Stimulated activated CD8-positive, alpha-beta memory T cell treated with anti-CD3 and anti-CD28 coated beads, Interleukin-4, amount 100 ng/mL, for 1 hour (primary cell): ENCODE data around the gene COL21A1.

Experiments used
- DNase-seq, 2 donors: peaks; one replicate each; pipeline ENCODE4 v3.0.0-alpha.2; 2020; ENCODE audit warnings: low read depth in 2 of 2, low spot score in 1 of 2

The COL21A1 gene

DNA sequence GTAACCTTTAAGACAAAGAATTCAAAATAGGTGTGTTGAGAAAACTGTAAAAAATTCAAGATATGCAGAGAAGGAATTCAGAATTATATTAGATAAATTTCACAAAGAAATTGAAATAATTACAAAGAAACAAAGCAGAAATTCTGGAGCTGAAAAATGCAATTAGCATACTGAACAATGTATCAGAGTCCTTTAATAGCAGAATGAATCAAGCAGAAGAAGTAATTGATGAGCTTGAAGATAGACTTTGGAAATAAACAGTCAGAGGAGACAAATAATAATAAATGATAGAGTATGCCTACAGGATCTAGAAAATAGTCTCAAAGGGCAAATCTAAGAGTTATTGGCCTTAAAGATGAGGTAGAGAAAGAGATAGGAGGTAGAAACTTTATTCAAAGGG, 131.7 kb downstream of the COL21A1 start:
- no peak for DNase-seq

DNA sequence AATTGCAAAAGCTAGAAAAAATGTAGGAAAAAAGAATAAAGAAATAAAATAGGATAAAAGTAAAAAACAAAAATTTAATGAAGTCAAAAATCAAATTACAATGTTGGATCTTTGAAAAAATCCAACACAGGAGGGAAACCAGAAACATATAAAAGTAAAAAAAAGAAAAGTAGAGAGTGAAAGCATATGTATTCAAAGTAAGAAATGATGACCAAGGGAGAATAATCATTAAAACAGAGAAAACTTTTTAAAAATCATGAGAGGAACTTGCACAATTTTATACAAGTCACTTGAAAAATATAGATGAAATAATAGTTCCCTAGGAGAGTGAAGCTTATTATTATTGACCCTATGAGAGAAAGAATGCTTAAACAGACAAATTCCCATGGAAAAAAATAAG, 138.2 kb downstream of the COL21A1 start:
- DNase-seq = no peak

DNA sequence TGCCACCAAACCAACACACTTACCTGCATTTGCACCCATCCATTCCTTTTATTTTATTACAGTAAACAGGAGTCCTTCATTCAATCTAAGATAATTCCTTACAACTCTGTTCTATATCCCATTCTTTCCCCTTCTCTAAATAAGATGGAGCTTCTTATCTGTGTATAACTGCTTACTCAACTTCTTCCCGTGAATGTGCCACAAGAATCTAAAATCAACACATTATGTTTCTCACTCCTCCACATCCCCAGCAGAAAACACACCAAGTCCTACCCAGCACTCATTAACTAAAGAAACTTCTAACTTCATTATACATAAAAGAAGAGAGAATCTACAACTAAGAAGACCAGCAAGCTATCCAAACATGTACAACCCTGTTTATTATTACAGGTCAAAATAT, 141.1 kb downstream of the COL21A1 start:
- no peak for DNase-seq

DNA sequence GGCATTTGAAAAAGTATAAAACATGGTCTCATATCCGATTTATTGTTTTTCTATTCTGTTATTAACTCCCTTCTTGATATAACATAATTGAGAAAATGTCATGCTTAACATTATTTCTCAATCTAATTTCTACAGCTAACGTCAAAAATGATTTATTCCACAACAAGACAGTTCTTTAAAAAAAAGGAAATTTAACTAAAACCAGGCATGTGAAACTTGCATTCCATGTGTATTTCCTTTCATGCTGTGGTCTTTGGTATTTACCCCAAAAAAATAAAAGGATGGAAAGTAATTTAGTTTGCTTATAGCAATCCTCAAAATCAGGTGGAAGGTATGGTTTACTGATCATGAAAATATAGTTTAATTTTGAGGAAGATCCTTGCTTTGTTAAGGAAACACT, 142.8 kb downstream of the COL21A1 start:
- no peak for DNase-seq

DNA sequence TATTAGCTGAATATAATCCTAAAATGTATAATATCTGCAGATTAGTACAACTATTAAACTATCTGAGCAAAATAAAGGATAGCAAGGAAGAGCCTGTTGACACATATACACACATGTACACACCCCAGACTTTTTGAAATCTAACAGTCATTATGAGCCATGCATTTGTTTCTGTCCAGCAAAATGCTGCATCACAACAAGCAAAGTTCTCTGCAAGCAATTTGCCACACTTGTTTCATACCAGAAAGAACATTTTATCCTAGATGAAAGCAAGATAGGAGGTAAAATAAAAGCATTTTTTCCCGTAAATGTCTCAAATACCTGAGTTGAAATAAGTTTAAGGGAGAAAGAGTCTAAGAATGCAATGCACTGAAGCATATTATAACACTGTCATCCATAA, 145.2 kb downstream of the COL21A1 start:
- no peak for DNase-seq

DNA sequence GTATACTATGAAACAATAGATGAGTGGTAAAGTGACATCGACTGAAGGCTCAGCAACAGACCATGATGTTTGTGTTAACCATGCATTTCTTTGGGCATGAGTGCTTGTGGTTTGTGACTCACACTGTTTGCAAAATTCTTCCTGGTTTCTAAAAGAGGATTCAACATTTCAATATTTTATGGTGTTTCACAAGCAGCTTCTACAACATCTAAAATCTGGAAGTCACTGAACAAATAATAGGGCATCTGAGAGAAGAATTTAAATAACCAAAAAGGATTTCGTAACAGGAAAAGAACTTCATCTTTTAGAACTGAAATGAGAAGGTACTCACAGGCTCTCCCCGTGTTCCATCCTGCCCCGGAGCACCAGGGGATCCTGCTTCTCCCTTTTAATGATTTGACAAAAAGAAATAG, 146.2 kb downstream of the COL21A1 start:
- no peak for DNase-seq

DNA sequence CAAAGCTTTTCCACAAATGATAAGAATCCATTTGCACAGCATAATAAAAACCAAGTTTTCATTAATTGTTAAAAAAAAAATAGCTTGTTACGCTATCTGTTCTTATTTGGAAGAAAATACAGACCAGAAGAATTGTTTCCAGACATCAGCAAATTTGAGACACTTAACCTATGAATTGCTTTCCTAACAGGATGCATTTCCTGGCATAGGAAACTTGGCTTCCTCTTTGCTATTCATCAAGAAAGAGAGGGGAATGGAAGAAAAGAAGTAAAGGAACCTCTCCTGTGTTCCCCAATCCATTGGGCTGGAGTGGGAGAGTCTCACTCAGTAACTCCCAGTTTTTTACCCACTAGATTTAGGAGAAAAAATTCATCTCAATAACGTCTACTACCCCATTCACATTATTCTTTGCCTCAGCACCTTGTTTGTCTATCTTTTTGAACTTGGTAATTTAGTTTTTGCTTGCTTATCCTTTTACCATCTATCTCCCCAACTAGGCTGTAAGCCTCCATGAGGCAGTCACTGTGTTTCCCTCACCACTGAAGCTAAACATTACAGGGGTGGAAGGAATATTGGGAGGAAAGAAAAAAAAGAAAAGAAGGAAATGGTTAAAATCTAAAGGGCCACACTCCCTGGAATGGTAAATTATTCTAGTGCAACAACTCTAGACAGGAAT, 150.3 kb downstream of the COL21A1 start:
- DNase-seq = no peak

DNA sequence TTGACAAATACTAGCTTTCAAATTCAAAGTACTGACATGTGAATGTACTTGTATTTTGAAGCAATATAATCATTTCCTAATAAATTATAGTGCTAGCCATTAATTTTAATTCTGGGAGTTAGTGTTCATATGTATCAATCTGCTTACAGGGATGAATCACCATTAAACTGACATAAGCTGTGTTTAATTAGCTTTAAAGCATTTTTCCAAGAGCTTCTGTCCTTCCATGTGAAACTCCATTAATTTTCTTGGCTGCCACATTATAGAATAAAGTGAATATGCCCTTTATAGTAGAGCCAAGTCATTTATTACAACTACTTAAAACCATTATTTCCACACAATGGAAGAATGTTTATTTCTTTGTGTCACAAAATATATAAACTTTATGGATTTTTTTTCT, 150.8 kb downstream of the COL21A1 start:
- DNase-seq = no peak

DNA sequence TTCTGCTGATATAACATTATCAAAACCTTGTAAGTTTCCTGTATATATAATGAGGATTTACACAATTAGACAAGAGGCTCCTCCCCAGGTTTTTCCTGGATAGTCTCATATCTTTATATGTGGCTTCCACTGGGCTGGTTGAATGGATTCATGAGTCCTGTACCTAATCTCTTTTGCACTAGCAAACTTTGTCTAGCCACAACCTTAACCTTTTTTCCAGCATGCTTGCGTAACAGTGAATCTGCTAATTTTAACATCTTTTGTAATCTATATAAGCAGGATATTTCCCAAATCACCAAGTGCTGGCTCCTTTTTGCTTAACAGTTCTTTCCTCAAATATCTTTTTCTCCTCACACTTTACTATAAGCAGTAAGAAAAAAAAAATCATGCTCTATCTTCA, 153.6 kb downstream of the COL21A1 start:
- DNase-seq = no peak

DNA sequence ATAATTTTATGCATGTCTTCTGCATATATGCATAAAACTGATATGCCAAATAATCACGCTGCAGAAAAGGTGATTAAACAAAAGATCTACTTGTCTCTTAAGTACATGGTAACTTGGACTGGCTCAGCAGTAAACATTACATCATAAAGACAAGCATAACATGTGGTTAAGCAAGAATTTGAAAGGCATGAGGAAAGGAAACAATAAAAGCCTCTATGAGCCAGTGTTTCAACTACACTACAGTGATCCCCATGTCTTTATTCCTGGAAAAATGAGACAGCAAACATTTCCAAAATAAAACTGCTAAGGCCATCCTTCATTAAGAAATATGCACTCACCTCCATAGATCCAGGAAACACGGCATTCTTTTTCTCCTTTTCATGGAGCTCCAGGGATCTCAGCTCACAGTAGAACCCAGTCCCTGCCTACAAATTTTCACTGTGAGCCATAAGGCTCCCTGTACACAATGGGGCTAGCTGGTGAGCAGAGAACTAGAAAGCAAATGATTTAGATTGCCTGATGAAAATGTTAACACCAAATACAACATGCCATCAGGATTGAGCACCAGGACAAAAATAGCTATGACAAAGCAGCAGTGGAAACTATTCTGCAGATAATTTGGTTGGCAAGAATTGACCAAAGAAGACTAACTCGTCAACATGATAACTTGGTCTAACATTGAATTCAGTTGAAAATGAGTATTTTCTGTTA, 156.1 kb downstream of the COL21A1 start:
- DNase-seq = no peak

DNA sequence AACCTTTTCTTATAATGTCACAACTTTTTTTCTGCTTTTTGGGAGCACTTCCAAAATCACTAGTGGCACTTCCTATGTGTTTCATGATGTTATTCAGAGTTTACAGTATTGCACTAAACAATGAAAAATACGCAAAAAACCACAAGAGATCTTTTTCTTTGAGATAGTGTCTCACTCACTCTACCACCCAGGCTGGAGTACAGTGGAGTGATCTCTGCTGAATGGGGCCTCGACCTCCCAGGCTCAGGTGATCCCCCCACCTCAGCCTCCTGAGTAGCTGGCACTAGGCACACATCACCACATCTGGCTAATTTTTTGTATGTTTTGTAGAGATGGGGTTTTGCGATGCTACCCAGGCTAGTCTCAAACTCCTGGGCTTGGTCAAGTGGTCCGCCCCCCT, 158.7 kb downstream of the COL21A1 start:
- DNase-seq = no peak

DNA sequence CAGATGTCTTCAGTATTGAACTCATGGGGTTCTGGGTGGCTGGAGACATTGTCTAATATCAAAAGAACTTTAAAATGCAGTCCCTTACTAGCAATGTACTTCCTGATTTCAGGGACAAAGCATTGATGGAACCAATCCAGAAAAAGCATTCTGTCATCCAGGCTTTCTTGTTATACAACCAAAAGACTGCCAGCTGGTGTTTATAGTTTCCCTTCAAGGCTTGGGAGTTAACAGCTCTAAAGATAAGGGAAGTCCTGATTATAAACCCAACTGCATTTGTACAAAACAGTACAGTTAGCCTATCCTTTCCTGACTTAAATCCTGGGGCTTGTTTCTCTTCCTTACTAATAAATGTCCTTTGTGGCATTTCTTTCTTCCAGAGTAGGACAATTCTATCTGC, 160.0 kb downstream of the COL21A1 start:
- no peak for DNase-seq

DNA sequence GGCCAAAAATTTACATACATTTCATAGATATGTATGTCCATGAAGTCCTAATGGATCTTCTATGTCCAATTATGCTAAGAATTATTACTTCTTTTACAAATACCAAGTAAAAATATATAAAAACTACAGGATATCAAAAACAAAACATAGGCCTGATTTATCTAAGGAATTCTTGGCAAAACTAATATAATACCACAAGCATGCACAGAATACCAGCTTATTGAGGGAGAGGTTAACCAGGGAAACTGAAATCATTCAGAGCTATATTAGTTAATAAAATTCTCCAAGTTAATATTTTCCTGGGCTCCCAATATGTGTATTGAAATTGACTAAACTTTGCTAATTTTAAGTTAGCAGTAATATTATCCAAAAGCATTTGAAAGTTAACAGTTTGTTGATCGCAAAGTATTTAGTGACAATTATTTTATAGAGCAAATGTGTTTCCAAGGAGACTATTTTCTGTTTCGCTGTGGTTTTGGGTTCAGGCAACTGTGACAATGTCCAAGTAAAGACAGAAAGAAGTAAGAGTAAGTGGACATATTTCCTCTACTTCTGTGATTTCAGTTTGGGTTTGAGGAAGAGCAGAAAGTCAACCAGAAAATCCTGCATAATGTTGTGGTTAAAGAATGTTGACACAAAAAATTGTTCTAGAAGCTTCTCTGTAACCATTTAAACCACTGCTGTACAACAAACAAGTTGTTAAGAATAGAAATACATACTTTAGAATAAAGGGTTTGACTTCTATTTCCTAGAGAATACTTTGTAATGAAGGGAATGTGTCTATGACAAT, 167.4 kb downstream of the COL21A1 start:
- no peak for DNase-seq

DNA sequence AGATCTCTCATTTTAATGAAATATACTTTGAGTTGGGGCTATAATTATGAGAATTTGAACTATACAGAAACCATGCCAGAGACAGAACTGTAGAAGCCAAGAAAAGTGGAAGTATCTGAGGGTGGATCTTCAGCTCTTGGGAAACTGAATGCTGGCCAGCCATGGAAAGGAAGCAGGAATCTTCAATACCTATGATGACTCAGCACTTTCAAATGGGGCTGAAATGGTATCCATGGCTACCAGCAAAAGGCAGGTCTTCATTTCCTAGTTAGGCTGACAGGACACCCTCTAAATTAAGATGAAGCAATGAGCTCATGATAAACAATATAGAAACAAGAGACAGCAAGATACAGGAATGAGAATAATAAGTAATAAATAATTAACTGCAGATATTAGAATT, 171.3 kb downstream of the COL21A1 start:
- DNase-seq = no peak

DNA sequence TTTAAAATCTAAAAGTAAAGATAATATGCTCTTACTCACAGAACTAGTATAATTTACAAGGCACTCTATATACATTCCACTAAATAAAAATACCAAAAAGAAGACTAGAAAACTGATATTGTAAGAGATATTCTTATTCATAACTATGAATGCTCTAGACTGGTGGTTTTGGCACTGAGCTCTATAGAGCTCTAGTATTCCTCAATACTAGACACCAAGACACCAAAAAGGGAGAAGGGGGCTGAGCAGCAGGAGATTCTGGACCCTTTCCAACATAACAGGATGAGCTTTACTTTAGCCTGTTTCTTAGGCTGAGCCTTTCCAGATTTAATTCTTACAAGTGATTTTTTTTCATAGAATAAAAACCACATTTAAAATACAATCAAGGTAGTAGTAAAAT, 173.6 kb downstream of the COL21A1 start:
- DNase-seq = no peak

DNA sequence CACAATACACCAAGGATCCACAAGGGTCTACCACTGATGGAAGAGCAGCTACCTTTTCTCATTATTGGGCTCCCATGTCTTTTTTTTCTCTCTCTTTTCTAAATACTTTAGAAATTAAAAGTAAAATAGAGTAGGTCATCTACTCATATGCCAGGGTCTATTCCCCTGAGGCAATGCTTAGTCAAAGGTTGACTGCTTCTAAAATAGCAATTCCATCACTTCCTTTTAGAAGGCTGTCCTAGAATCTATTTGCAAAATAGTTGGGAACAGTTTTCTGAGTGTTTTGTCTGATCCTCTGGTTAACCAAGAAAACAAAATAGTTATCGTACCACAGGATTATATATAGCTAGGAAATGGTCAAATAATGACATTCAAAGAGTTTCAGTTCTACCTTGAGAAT, 174.1 kb downstream of the COL21A1 start:
- no peak for DNase-seq

DNA sequence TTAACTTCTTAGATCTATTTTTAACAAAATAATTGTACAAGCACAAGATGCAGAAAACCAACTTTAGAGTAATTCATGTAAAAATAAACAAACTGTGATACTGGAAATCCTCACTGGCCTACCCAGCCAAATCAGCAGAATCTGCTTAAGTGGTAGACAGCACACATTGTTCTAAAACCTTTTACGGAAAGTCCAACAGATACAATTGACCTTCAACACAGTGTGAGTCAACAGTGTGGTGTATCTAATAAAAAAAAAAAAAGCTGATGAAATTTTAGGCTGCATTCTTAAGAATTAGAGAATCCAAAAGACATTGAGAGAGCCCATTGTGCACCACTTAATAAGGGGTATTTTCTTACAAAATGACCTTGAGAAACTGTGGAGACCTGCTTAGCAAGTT, 174.5 kb downstream of the COL21A1 start:
- DNase-seq = no peak

DNA sequence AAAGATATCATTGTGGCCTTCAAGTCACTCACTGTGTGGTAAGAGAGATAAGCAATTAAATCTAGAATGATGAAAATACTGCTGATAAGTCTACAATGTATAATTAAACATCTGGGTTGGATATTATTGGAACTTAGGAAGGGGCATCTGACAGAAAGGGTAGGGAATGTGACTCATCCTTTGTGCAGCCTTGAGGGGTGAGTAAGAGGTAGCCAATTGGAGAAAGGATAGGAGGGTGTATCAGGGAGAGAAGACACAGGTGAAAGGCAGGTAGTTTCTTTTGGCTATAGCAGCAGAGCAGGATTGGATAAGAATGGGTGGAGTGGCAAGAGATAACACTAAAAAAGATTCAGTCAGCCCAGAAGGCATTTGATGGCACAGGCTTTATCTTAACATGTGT, 182.0 kb downstream of the COL21A1 start:
- no peak for DNase-seq

DNA sequence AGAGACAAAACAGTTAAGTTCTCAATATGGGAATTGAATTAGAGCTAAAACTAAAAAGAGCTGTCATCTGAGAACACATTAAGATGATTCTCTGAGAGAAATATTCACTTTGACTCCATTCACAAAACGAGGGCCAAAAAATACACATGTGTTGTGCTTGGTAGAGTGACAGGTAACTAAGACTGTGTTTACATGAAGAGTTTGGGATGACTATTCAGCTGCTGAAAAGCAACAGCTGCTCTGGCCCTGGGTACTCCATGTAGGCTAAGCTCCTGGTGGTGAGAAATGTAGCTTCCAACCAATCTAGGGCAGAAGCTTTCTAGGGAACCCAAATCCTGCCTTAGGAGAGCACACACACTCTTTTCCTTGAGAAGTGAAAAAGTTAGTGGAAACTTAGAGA, 184.5 kb downstream of the COL21A1 start:
- no peak for DNase-seq

DNA sequence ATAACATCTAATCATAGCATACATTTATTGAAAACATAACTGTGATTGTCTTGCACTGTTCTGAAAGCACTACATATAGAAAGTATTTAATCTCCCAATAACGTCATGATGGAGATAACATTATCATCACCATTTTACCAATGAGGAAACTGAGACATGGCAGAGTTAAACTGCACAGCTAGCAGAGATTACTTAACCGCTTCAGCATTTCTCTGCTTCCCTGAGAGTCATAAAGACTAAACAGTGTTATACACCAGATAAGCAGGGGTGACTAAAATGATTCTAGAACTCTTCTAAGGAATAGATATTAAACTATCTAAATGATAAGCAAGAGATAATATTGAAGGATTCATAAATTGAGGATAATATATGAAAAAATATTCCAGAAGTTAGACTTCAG, 188.7 kb downstream of the COL21A1 start:
- DNase-seq = no peak

DNA sequence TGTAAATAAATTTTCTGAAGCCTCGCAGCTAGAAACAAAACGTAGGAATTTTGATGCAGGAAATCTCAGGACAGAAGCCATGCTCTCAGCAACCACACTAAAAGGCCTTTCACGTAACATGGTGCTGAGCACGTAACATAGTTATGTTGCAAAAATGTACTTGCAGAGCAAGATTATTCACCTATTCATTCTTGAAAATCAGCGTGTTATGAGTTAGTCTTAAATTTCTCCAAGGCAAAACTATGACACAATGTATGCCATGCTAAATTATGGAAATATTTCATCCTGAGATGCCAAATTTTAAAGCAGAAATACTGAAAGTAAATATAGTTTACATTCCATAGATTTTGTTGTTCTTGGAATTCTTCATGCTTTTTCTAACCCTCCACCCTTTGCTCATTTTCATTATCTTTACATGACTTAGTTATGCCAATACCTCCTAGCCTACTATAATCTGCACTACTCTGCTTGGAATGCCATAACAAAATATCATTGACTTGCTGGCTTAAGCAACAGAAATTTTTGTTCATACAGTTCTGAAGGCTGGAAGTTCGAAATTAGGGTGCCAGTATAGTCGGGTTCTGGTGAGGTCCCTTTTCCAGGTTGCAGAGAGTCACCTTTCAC, 192.2 kb downstream of the COL21A1 start:
- no peak for DNase-seq

DNA sequence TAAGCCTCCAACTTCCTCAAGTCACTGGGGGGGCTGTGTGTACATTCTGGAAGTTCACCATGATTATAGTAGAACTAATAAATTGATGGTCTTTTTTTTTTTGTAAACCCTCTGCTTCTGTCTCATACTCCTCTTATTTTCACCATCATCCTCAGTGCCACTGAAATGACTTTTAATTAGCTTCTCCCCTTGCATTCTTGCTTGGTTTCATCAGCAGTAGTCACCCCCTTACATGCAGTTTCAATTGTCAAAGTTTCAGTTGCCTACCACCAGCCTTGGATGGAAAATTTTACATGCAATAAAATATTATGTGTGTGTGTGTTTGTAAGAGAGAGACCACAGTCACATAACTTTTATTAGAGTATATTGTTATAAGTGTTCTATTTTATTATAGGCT, 196.2 kb downstream of the COL21A1 start:
- DNase-seq = no peak
